Bronchial epithelial cell (primary cell): ENCODE data around the gene TSPOAP1. TPM values are rescaled to one million over a fixed set of nuclear protein-coding genes. Genes with fewer than 3 reads are reported as not detected.

ENCODE experiments used
- DNase-seq: peaks from one replicate; pipeline ENCODE4 v3.0.0-alpha.2; 2010; ENCODE audit warnings: low read depth
- FAIRE-seq: peaks from 2 replicates; lab custom pipeline; 2011; peaks lifted over from hg19 to GRCh38; lab: Jason Lieb, UNC
- H3K27me3 ChIP-seq: 2 replicates; pipeline ENCODE4 v1.5.1; 2011; ENCODE audit warnings: low read length; ENCODE audit not compliant: control insufficient read depth, insufficient read depth
- H3K36me3 ChIP-seq: 2 replicates; pipeline ENCODE4 v1.5.1; 2011; ENCODE audit warnings: low read length; ENCODE audit not compliant: control insufficient read depth, insufficient read depth
- H3K4me3 ChIP-seq: 2 replicates; pipeline ENCODE4 v1.5.1; 2011; ENCODE audit warnings: mild to moderate bottlenecking, low read depth, low read length, control low read depth
- CTCF ChIP-seq: IDR thresholded peaks from 2 replicates; pipeline ENCODE4 v1.5.1; 2011; ENCODE audit warnings: mild to moderate bottlenecking, moderate library complexity, low read length, control low read depth, inconsistent platforms; ENCODE audit not compliant: insufficient read depth, severe bottlenecking
- total RNA-seq: library from RNA; depleted of rRNA; stranded (reverse); fragments of >200 nt; gene quantifications from 2 replicates; pipeline ENCODE4 v1.2.1, GENCODE V29; 2014

Gene TSPOAP1
- total RNA-seq, 1 donor from 2014 or later: 0.53 TPM

- H3K4me3 ChIP-seq: no peak overlapping the region
- FAIRE-seq (no peak), DNase-seq (no peak)
- H3K27me3 ChIP-seq: peaks cover 6% of the 10 kb centered on the region
- H3K36me3 ChIP-seq: no peaks in the 10 kb centered on the region
- no peak for TF ChIP-seq CTCF
These were observed 62.4 kb downstream of the TSPOAP1 start for GRCh38 chr17:58265902-58266875.

DNA sequence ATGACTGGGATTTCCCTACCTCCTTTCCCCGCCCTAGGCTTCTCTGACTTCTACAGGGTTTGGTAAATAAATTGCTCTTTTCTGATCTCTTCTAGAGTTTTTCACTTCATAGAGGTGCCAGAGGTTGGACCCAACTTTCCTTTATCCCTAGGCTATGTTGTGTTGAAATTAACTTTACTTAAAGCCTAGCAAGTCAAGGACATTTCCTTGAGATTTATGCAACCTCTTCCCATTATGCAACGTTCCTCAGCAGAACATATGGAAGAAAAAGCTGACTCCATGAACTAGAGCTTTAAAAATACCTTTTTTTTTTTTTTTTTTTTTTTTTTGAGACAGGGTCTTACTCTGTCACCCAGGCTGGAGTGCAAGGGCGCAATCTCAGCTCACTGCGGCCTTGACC is 63.3 kb downstream of the TSPOAP1 start:
- H3K4me3 ChIP-seq: no peak overlapping the region
- no peak for TF ChIP-seq CTCF
- peaks cover 6% of the 10 kb centered on the region for H3K27me3 ChIP-seq
- FAIRE-seq (no peak), DNase-seq (no peak)
- H3K36me3 ChIP-seq: no peaks in the 10 kb centered on the region

DNA sequence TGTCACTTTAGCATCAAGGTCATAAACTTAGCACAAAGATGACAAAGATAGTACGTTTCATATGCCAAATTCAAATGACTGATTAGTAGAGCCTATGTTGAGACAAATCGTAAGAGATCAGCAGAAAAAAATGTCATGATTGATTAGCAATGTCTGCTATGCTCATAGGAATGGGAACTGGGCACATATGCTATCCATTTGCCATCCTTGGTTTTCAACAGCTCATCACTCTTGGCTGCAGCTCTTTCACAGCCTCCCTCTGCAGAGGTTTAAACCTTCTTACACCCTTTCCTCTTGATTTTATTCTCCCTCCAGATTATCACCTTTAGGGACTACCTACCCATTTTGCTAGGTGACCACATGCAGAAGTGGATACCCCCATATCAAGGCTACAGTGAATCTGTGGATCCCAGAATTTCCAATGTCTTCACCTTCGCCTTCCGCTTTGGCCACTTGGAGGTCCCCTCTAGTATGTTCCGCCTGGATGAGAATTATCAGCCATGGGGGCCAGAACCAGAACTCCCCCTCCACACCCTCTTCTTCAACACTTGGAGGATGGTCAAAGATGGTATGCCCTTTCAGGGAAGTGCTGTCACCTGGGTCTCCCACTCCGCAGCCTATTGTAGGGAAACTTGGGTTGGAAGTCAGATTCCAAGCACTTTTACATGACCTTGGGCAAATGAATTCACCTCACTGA is 64.0 kb downstream of the TSPOAP1 start:
- TF ChIP-seq CTCF: no peak
- no peaks in the 10 kb centered on the region for H3K36me3 ChIP-seq
- no peak overlapping the region for H3K4me3 ChIP-seq
- peaks cover 6% of the 10 kb centered on the region for H3K27me3 ChIP-seq
- no peak for FAIRE-seq
- DNase-seq: no peak

GRCh38 chr17:58263773-58264172 is 64.8 kb downstream of the TSPOAP1 start:
- Histone ChIP-seq H3K27me3 (peaks cover 6% of the 10 kb centered on the region), H3K4me3 (no peak overlapping the region), H3K36me3 (no peaks in the 10 kb centered on the region)
- no peak for FAIRE-seq
- DNase-seq: no peak
- no peak for TF ChIP-seq CTCF

GRCh38 chr17:58262149-58262548 is 66.4 kb downstream of the TSPOAP1 start:
- TF ChIP-seq CTCF: no peak
- no peak for DNase-seq
- H3K4me3 ChIP-seq: no peak overlapping the region
- H3K27me3 ChIP-seq: peaks cover 4% of the 10 kb centered on the region
- H3K36me3 ChIP-seq: no peaks in the 10 kb centered on the region
- FAIRE-seq: no peak
